GM12878 (cell line): ENCODE data around the gene GRIK4. TPM values are rescaled to one million over a fixed set of nuclear protein-coding genes. Genes with fewer than 3 reads are reported as not detected.

Source experiments
- ATAC-seq: fragments of 200-7000 bp; cut with Tn5 transposase; 3 replicates; pipeline ENCODE4 v1.9.1; 2020; ENCODE audit warnings: mild to moderate bottlenecking, moderate library complexity
- BruUV-seq: library from RNA; stranded (reverse); fragments of 400-500 nt; replicated peaks from 2 replicates; lab custom pipeline; 2021; lab: Mats Ljungman, UMichigan
- CTCF ChIA-PET: fragments of 300-600 bp; sonication (Branson Sonifier 250); formaldehyde crosslinking; extraction: SDS; loops from one replicate; lab custom pipeline; 2021; ENCODE audit warnings: inconsistent platforms; lab: Yijun Ruan, JAX
- POLR2A ChIA-PET: fragments of 350-600 bp; formaldehyde crosslinking; extraction: SDS; loops from one replicate; lab custom pipeline; 2021; ENCODE audit warnings: inconsistent platforms; lab: Charles Lee
- RAD21 ChIA-PET: fragments of 300-600 bp; sonication (Branson Sonifier 250); formaldehyde crosslinking; loops from one replicate; lab custom pipeline; 2023; ENCODE audit warnings: antibody characterized with exemption; ENCODE audit not compliant: unreplicated experiment; lab: Charles Lee
- SMC1A ChIA-PET: fragments of 300-600 bp; sonication (Branson Sonifier 250); formaldehyde crosslinking; loops from one replicate; lab custom pipeline; 2023; ENCODE audit not compliant: unreplicated experiment, uncharacterized antibody; lab: Charles Lee
- DNase-seq: peaks from one replicate; pipeline ENCODE4 v3.0.0-alpha.2; 2011; ENCODE audit warnings: low read depth, low spot score
- FAIRE-seq: peaks from 3 replicates; lab custom pipeline; 2011; peaks lifted over from hg19 to GRCh38; lab: Jason Lieb, UNC
- H2AFZ ChIP-seq: 2 replicates; pipeline ENCODE4 v1.6.0; 2011; ENCODE audit warnings: low read depth, low read length, control low read depth; ENCODE audit not compliant: control insufficient read depth
- H3K27ac ChIP-seq: 2 replicates; pipeline ENCODE4 v1.5.1; 2011; ENCODE audit warnings: control low read depth; ENCODE audit not compliant: control insufficient read depth, insufficient read depth
- H3K27me3 ChIP-seq, 2 experiments: replicated peaks in 1 of 2; 2 replicates each; pipeline versions ENCODE4 v1.6.0 to v1.6.1; 2011; ENCODE audit warnings: low read length in 1 of 2; ENCODE audit not compliant: control insufficient read depth in 2 of 2, insufficient read depth in 2 of 2
- H3K36me3 ChIP-seq, 2 experiments: 2 replicates each; pipeline ENCODE4 v1.5.1; 2011; ENCODE audit warnings: low read length in 1 of 2; ENCODE audit not compliant: control insufficient read depth in 2 of 2, insufficient read depth in 2 of 2
- H3K4me1 ChIP-seq: 2 replicates; pipeline ENCODE4 v1.6.1; 2011; ENCODE audit warnings: mild to moderate bottlenecking, low read length, moderate library complexity, mixed read lengths; ENCODE audit not compliant: control insufficient read depth, insufficient read depth
- H3K4me2 ChIP-seq: 2 replicates; pipeline ENCODE4 v1.6.0; 2011; ENCODE audit warnings: control low read depth; ENCODE audit not compliant: control insufficient read depth, insufficient read depth
- H3K4me3 ChIP-seq: fragments of 200-600 bp; sonication (generic); 2 replicates; pipeline ENCODE4 v1.5.1; 2016
- H3K79me2 ChIP-seq: 2 replicates; pipeline ENCODE4 v1.6.0; 2011; ENCODE audit warnings: low read length; ENCODE audit not compliant: control insufficient read depth, insufficient read depth
- H3K9ac ChIP-seq: 2 replicates; pipeline ENCODE4 v1.8.0; 2011; ENCODE audit warnings: low read length, control low read depth, mixed read lengths; ENCODE audit not compliant: control insufficient read depth, insufficient read depth
- H3K9me3 ChIP-seq: replicated peaks from 3 replicates; pipeline ENCODE4 v1.5.1; 2011; ENCODE audit warnings: mild to moderate bottlenecking, low read length; ENCODE audit not compliant: control insufficient read depth, insufficient read depth
- H4K20me1 ChIP-seq: 2 replicates; pipeline ENCODE4 v1.6.0; 2011; ENCODE audit not compliant: control insufficient read depth, insufficient read depth
- FOS ChIP-seq: IDR thresholded peaks from 3 replicates; pipeline ENCODE4 v1.6.1; 2011; ENCODE audit warnings: borderline replicate concordance; ENCODE audit not compliant: insufficient read length; ENCODE audit errors: extremely low read depth
- FOXM1 ChIP-seq: IDR thresholded peaks from 2 replicates; pipeline ENCODE4 v1.6.1; 2012; ENCODE audit warnings: low read depth, mild to moderate bottlenecking, inconsistent platforms, low read length, moderate library complexity
- NFYB ChIP-seq: IDR thresholded peaks from 2 replicates; pipeline ENCODE4 v1.6.1; 2011; ENCODE audit warnings: low read depth, mild to moderate bottlenecking, low read length, improper control_type of control experiment, moderate library complexity; ENCODE audit not compliant: insufficient read depth
- NR2F1 ChIP-seq: fragments of 450-650 bp; conservative IDR thresholded peaks from 2 replicates; pipeline ENCODE4 v1.6.1; 2017; ENCODE audit warnings: mild to moderate bottlenecking
- PML ChIP-seq: IDR thresholded peaks from 2 replicates; pipeline ENCODE4 v1.6.1; 2012; ENCODE audit warnings: low read length, inconsistent platforms
- SIX5 ChIP-seq: IDR thresholded peaks from 2 replicates; pipeline ENCODE4 v1.6.1; 2011; ENCODE audit warnings: mild to moderate bottlenecking, low read depth, low read length, moderate library complexity; ENCODE audit not compliant: severe bottlenecking
- SRF ChIP-seq, 2 experiments: IDR thresholded peaks; 2 replicates each; pipeline ENCODE4 v1.6.1; 2011; ENCODE audit warnings: low read depth in 2 of 2, low read length in 2 of 2, mild to moderate bottlenecking in 1 of 2, moderate library complexity in 1 of 2
- TBL1XR1 ChIP-seq: IDR thresholded peaks from 2 replicates; pipeline ENCODE4 v1.6.1; 2012; ENCODE audit warnings: low read depth, low read length, improper control_type of control experiment
- TCF3 ChIP-seq: IDR thresholded peaks from 2 replicates; pipeline ENCODE4 v1.6.1; 2012; ENCODE audit warnings: low read depth, mild to moderate bottlenecking, low read length, borderline replicate concordance; ENCODE audit not compliant: insufficient read depth
- WGBS: methylation state at CpG from one replicate; pipeline ENCODE4 v1.1.6; 2016; ENCODE audit warnings: low lambda C conversion rate; ENCODE audit not compliant: insufficient replicate concordance, insufficient coverage; ENCODE audit errors: missing lambda C conversion rate; 5-methylcytosine and 5-hydroxymethylcytosine counted together
- in situ Hi-C: fragments of 300-500 bp; cut with MboI; formaldehyde crosslinking; loops from 9 replicates; pipeline ENCODE4 v1.14.3; 2018; ENCODE audit warnings: mixed read lengths
- intact Hi-C: fragments of 100-400 bp; cut with micrococcal nuclease; formaldehyde crosslinking; loops from one replicate; pipeline ENCODE4 v1.14.2; 2022; ENCODE audit not compliant: unreplicated experiment
- polyA plus RNA-seq, 11 experiments: library from polyadenylated mRNA; depleted of rRNA in 4 of 11; unstranded in 6 of 11; stranded (reverse) in 5 of 11; fragments of >200 nt; fragmentation: Nextera tagmentation in 4 of 11; fragmentation: Illumina TruSeq in 1 of 11; extraction: Ambion mirVana in 4 of 11; extraction: Trizol in 1 of 11; gene quantifications; 1 replicate in 1 of 11; 2 replicates in 10 of 11; pipeline versions ENCODE4 v1.2.1 to v1.2.3, GENCODE V29; 2011 to 2016; ENCODE audit warnings: inconsistent platforms in 2 of 11, missing spikeins in 2 of 11, low read depth in 1 of 11
- total RNA-seq, 4 experiments: library from RNA; depleted of rRNA in 3 of 4; stranded (reverse); fragments of >200 nt in 3 of 4; fragmentation: Illumina TruSeq in 1 of 4; extraction: Trizol in 1 of 4; gene quantifications; 2 replicates each; pipeline versions ENCODE4 v1.2.1 to v1.2.3, GENCODE V29; 2013 to 2021
- TF ChIP-seq, protein P1 (sequence below): fragments of 450-650 bp; IDR thresholded peaks from 2 replicates; pipeline ENCODE4 v1.6.1; 2017; ENCODE audit warnings: mild to moderate bottlenecking, moderate library complexity
- TF ChIP-seq, protein P2 (sequence below): IDR thresholded peaks from 2 replicates; pipeline ENCODE4 v1.6.1; 2011; ENCODE audit warnings: borderline replicate concordance, low read depth, mild to moderate bottlenecking, moderate library complexity, low read length; ENCODE audit not compliant: insufficient read depth, poor library complexity, severe bottlenecking
- TF ChIP-seq, protein P3 (sequence below): fragments of 450-650 bp; IDR thresholded peaks from 2 replicates; pipeline ENCODE4 v1.6.1; 2018; ENCODE audit warnings: mild to moderate bottlenecking, low read depth, moderate library complexity; ENCODE audit not compliant: partially characterized antibody

The GRIK4 gene
- total and polyA plus RNA-seq, 10 of the 15 experiments (the other 5 are each of a cell fraction or from before 2014, with no cell fraction given) = 0.33 to 3.6 (median 0.72) TPM

DNA sequence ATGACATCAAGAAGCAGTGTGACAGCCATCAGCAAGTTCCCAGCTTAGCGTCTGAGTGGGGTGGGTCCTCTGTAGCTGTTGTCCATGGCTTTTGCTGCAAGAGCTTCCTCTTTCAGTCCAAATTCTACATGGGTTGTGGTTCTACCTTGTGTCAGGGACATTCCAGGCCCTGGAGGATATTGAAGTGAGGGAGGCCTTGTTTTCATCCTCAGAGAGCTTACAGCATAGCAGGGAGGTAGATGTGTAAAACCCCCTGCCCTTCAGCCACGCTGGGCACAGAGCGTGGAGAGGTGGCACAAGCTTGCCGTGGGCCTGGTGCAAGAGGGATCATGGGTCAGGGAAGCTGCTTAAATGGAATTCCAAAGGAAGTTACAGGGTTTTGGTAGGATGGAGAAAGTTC is 93.9 kb downstream of the GRIK4 start (continued):
- TF ChIP-seq, protein P1, sequence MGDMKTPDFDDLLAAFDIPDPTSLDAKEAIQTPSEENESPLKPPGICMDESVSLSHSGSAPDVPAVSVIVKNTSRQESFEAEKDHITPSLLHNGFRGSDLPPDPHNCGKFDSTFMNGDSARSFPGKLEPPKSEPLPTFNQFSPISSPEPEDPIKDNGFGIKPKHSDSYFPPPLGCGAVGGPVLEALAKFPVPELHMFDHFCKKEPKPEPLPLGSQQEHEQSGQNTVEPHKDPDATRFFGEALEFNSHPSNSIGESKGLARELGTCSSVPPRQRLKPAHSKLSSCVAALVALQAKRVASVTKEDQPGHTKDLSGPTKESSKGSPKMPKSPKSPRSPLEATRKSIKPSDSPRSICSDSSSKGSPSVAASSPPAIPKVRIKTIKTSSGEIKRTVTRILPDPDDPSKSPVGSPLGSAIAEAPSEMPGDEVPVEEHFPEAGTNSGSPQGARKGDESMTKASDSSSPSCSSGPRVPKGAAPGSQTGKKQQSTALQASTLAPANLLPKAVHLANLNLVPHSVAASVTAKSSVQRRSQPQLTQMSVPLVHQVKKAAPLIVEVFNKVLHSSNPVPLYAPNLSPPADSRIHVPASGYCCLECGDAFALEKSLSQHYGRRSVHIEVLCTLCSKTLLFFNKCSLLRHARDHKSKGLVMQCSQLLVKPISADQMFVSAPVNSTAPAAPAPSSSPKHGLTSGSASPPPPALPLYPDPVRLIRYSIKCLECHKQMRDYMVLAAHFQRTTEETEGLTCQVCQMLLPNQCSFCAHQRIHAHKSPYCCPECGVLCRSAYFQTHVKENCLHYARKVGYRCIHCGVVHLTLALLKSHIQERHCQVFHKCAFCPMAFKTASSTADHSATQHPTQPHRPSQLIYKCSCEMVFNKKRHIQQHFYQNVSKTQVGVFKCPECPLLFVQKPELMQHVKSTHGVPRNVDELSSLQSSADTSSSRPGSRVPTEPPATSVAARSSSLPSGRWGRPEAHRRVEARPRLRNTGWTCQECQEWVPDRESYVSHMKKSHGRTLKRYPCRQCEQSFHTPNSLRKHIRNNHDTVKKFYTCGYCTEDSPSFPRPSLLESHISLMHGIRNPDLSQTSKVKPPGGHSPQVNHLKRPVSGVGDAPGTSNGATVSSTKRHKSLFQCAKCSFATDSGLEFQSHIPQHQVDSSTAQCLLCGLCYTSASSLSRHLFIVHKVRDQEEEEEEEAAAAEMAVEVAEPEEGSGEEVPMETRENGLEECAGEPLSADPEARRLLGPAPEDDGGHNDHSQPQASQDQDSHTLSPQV = no peak

DNA sequence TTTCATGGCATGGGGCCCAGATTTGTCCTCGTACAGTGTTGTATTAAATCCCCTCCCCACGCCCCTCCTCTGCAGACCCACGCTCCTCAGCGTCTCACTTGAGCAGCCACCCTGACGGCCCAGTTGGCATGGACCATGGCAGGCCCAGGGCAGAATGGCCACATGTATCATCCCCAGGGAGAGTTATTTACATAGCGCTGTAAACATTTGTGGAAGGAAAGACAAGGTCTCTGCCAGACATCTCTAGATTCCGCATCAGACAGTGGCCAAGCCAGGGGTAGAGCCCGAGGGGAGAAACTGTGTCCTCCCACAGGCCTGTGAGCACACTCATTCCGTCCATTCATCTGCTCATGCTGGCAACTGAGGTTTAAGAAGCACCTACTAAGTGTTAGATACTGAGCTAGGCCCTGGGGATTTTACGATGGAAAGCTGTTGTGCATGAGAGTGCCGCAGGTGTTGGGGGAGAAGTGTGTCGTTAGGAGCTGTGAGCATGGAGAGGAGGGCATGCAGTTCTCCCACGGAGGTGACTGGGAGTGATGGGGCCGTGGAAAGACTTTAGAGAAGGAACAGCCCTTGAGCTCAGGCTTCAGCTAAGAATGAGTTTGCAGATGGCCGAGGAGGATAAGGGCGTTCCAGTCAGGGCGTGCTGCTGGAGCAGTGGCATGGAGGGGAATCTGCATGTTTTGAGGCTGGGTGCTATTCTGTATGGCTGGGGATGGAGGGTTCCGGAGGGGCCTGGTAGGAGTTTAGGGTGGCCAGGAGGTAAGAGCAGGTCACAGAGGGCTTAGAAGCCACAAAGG is 94.9 kb downstream of the GRIK4 start:
- ATAC-seq (no peak), FAIRE-seq (no peak), DNase-seq (no peak)
- Histone ChIP-seq H3K9ac (no peak overlapping the region), H3K79me2 (no peaks in the 10 kb centered on the region), H3K27ac (no peak overlapping the region), H4K20me1 (no peaks in the 10 kb centered on the region), H3K9me3 (no peaks in the 10 kb centered on the region), H3K27me3 (no peaks in the 10 kb centered on the region), H3K4me2 (no peak overlapping the region), H2AFZ (no peak overlapping the region), H3K4me3 (no peak overlapping the region), H3K36me3 (no peaks in the 10 kb centered on the region), H3K4me1 (peaks cover 3% of the 10 kb centered on the region; the same call in 1 of the 2 replicates)
- in situ Hi-C loops (no loop called here), intact Hi-C loops (no loop called here)
- ChIA-PET POLR2A (interaction anchor here (0.6 kb wide), 1 partner anchor 345 kb away, joined by 5 read pairs; no protein-coding TSS in a partner anchor), SMC1A (interaction anchor here (0.6 to 1.2 kb wide), 2 partner anchors 11 to 14 kb away, joined by 3 to 4 read pairs; no protein-coding TSS in a partner anchor), RAD21 (interaction anchor here (1.2 to 3.2 kb wide), 3 partner anchors 7 to 27 kb away, joined by 3 to 19 read pairs (median 4); no protein-coding TSS in a partner anchor), CTCF (no interaction called here)
- WGBS = 66% methylated on average over 18 of the region's 18 CpGs
- no TSS peak for BruUV-seq
- no peak for TF ChIP-seq PML
- TF ChIP-seq FOXM1 = no peak
- no peak for TF ChIP-seq NR2F1
- TF ChIP-seq, protein P2, sequence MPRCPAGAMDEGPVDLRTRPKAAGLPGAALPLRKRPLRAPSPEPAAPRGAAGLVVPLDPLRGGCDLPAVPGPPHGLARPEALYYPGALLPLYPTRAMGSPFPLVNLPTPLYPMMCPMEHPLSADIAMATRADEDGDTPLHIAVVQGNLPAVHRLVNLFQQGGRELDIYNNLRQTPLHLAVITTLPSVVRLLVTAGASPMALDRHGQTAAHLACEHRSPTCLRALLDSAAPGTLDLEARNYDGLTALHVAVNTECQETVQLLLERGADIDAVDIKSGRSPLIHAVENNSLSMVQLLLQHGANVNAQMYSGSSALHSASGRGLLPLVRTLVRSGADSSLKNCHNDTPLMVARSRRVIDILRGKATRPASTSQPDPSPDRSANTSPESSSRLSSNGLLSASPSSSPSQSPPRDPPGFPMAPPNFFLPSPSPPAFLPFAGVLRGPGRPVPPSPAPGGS = no peak
- TF ChIP-seq TCF3 = no peak
- TF ChIP-seq SIX5 = no peak
- no peak for TF ChIP-seq SRF (IDR thresholded peaks at IDR 0.05; ENCODE audit: low read depth in 2 of 2, low read length in 2 of 2)
- TF ChIP-seq NFYB = no peak
- TF ChIP-seq, protein P3, sequence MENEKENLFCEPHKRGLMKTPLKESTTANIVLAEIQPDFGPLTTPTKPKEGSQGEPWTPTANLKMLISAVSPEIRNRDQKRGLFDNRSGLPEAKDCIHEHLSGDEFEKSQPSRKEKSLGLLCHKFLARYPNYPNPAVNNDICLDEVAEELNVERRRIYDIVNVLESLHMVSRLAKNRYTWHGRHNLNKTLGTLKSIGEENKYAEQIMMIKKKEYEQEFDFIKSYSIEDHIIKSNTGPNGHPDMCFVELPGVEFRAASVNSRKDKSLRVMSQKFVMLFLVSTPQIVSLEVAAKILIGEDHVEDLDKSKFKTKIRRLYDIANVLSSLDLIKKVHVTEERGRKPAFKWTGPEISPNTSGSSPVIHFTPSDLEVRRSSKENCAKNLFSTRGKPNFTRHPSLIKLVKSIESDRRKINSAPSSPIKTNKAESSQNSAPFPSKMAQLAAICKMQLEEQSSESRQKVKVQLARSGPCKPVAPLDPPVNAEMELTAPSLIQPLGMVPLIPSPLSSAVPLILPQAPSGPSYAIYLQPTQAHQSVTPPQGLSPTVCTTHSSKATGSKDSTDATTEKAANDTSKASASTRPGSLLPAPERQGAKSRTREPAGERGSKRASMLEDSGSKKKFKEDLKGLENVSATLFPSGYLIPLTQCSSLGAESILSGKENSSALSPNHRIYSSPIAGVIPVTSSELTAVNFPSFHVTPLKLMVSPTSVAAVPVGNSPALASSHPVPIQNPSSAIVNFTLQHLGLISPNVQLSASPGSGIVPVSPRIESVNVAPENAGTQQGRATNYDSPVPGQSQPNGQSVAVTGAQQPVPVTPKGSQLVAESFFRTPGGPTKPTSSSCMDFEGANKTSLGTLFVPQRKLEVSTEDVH = no peak
- no peak for TF ChIP-seq FOS
- no peak for TF ChIP-seq TBL1XR1
